Activated CD4-positive, CD25-positive, alpha-beta regulatory T cell (primary cell): ENCODE results near the gene VPS13A.
"Not testable (repeated sequence)": the region's sequence is repeated elsewhere in the genome, so short reads cannot be mapped to it uniquely, and the experiment has no call there.

Source experiments
- DNase-seq, 4 experiments: peaks; one replicate each; lab custom pipeline; 2025; lab: John Stamatoyannopoulos, UW

The VPS13A gene

GRCh38 chr9:77424993-77425392 lies 247.7 kb downstream of the VPS13A start:
- no peak for DNase-seq

GRCh38 chr9:77426712-77427111 lies 249.4 kb downstream of the VPS13A start:
- DNase-seq = no peak

- no peak for DNase-seq
These were observed 250.1 kb downstream of the VPS13A start for GRCh38 chr9:77427256-77427927.

- DNase-seq = no peak
These were observed 252.6 kb downstream of the VPS13A start for GRCh38 chr9:77429928-77430327.

GRCh38 chr9:77432053-77432452 lies 254.7 kb downstream of the VPS13A start:
- DNase-seq = no peak

- DNase-seq = peak in 2 of 4 experiments; percentile 7 to 8
These were observed 256.5 kb downstream of the VPS13A start for GRCh38 chr9:77433675-77434445.

- DNase-seq = no peak
These were observed 257.9 kb downstream of the VPS13A start for GRCh38 chr9:77435277-77435676.

- DNase-seq = no peak
These were observed 258.4 kb downstream of the VPS13A start for GRCh38 chr9:77435688-77436087.

GRCh38 chr9:77438653-77439052 lies 261.3 kb downstream of the VPS13A start:
- DNase-seq = no peak

GRCh38 chr9:77440057-77440456 lies 262.7 kb downstream of the VPS13A start:
- no peak for DNase-seq

GRCh38 chr9:77441124-77441523 lies 263.8 kb downstream of the VPS13A start:
- DNase-seq = not testable (repeated sequence)

- DNase-seq = no peak
These were observed 265.1 kb downstream of the VPS13A start for GRCh38 chr9:77442436-77442835.

GRCh38 chr9:77447646-77448045 lies 270.3 kb downstream of the VPS13A start:
- no peak for DNase-seq

GRCh38 chr9:77449240-77450084 lies 272.1 kb downstream of the VPS13A start:
- no peak for DNase-seq

- no peak for DNase-seq
These were observed 272.7 kb downstream of the VPS13A start for GRCh38 chr9:77450085-77450475.

GRCh38 chr9:77451507-77451906 lies 274.2 kb downstream of the VPS13A start:
- DNase-seq = no peak

GRCh38 chr9:77453825-77454647 lies 276.7 kb downstream of the VPS13A start:
- DNase-seq = no peak

GRCh38 chr9:77454663-77455062 lies 277.3 kb downstream of the VPS13A start:
- DNase-seq = no peak

- DNase-seq = peak in 1 of 4 experiments; percentile 11
These were observed 278.1 kb downstream of the VPS13A start for GRCh38 chr9:77455312-77455927.

- DNase-seq = peak; percentile 33 to 71 (median 56)
These were observed 279.6 kb downstream of the VPS13A start for GRCh38 chr9:77456829-77457437.
